ENCODE results near the gene KANSL1. TPM values are rescaled to one million over a fixed set of nuclear protein-coding genes. Genes with fewer than 3 reads are reported as not detected.

Gene KANSL1
- total RNA-seq, 1 donor from 2014 or later, result 124 TPM

- intact Hi-C loops (cut with micrococcal nuclease), result no loop called here
Observed at GRCh38 chr17:46169913-46170638, 23.2 kb downstream of the KANSL1 start.

GRCh38 chr17:46167826-46168569 lies 25.2 kb downstream of the KANSL1 start:
- intact Hi-C loops (cut with micrococcal nuclease), result no loop called here

GRCh38 chr17:46167267-46167666 lies 26.0 kb downstream of the KANSL1 start:
- intact Hi-C loops (cut with micrococcal nuclease), result no loop called here

- intact Hi-C loops (cut with micrococcal nuclease), result no loop called here
Observed at GRCh38 chr17:46166692-46167249, 26.5 kb downstream of the KANSL1 start.

GRCh38 chr17:46163929-46164594 lies 29.2 kb downstream of the KANSL1 start:
- intact Hi-C loops (cut with micrococcal nuclease), result no loop called here

- intact Hi-C loops (cut with micrococcal nuclease), result no loop called here
Observed at GRCh38 chr17:46163316-46163715, 29.9 kb downstream of the KANSL1 start.

GRCh38 chr17:46162866-46163265 lies 30.4 kb downstream of the KANSL1 start:
- intact Hi-C loops (cut with micrococcal nuclease), result no loop called here

- intact Hi-C loops (cut with micrococcal nuclease), result no loop called here
Observed at GRCh38 chr17:46160169-46160568, 33.1 kb downstream of the KANSL1 start.

- intact Hi-C loops (cut with micrococcal nuclease), result loop anchor here (5.0 kb wide), 1 partner anchor 57 kb away; no protein-coding TSS in a partner anchor
Observed at GRCh38 chr17:46159686-46160085, 33.5 kb downstream of the KANSL1 start.

GRCh38 chr17:46158323-46159296 lies 34.6 kb downstream of the KANSL1 start:
- intact Hi-C loops (cut with micrococcal nuclease), result loop anchor here (5.0 kb wide), 1 partner anchor 56 kb away; no protein-coding TSS in a partner anchor

GRCh38 chr17:46157443-46158062 lies 35.7 kb downstream of the KANSL1 start:
- intact Hi-C loops (cut with micrococcal nuclease), result loop anchor here (2.0 to 5.0 kb wide), 2 partner anchors 35 to 55 kb away; no protein-coding TSS in a partner anchor

GRCh38 chr17:46154151-46154816 lies 38.9 kb downstream of the KANSL1 start:
- intact Hi-C loops (cut with micrococcal nuclease), result loop anchor here (1.0 to 2.0 kb wide), 4 partner anchors 8 to 33 kb away; no protein-coding TSS in a partner anchor

GRCh38 chr17:46152423-46152822 lies 40.8 kb downstream of the KANSL1 start:
- intact Hi-C loops (cut with micrococcal nuclease), result no loop called here

- intact Hi-C loops (cut with micrococcal nuclease), result no loop called here
Observed at GRCh38 chr17:46151762-46152161, 41.5 kb downstream of the KANSL1 start.

- intact Hi-C loops (cut with micrococcal nuclease), result no loop called here
Observed at GRCh38 chr17:46150216-46150963, 42.8 kb downstream of the KANSL1 start.

- intact Hi-C loops (cut with micrococcal nuclease), result no loop called here
Observed at GRCh38 chr17:46148247-46148646, 45.0 kb downstream of the KANSL1 start.

GRCh38 chr17:46147296-46147695 lies 45.9 kb downstream of the KANSL1 start:
- intact Hi-C loops (cut with micrococcal nuclease), result no loop called here

- intact Hi-C loops (cut with micrococcal nuclease), result no loop called here
Observed at GRCh38 chr17:46144246-46144645, 49.0 kb downstream of the KANSL1 start.

- intact Hi-C loops (cut with micrococcal nuclease), result no loop called here
Observed at GRCh38 chr17:46143827-46144236, 49.4 kb downstream of the KANSL1 start.
